Measurements from ENCODE around the gene NDUFC2.

The NDUFC2 gene

DNA sequence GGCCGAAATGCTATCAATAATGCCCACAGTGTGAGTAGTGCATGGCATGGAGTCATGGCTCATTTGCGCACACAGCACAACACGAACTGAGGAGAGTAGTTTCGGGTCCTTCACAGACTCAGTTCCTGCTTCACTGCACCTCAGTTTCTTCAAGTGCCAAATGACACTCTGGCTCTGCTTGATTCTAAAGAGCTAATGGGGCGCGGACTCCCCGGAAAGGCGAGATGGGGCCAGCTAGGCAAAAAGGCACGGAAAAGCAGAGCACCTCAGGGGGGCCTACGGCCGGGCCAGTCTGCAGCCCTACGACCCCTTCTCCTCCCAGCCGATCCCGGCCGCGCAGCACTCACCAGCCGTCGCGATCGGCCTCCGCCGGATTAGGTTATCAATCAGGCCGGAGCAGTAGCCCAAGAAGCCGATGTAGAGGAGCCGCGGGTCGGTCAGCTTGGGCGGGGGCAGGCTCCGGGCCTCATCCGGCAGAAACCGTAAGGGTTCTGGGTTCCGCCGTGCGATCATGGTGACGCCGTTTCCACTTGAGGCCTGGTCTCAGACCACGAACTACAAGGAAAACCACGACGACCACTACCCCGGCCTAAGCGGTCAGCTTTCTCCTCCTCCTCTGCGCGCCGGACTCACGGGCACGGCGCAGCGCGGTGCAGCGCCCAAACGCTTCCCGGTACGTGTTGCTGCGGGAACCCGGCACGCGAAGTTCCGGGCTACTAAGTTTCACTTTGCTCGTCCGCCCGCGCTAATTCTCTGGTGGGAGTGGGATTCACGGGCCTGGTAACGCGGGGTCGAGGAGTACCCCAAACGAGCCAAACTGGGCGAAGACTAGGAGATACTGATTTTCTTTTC is at the start of gene NDUFC2:
Gene NDUFC2, minus strand, starts transcription at position 631 of the 852 bp plus-strand sequence. Its CDS starts 118 bp downstream, at position 513.
- in situ Hi-C loops (cut with MboI; ENCODE audit: low sequenced_read_pairs, unreplicated experiment), result no loop called here
- DNase-seq (ENCODE audit: low spot score), result peak; percentile 87
- TF ChIP-seq, protein P1, sequence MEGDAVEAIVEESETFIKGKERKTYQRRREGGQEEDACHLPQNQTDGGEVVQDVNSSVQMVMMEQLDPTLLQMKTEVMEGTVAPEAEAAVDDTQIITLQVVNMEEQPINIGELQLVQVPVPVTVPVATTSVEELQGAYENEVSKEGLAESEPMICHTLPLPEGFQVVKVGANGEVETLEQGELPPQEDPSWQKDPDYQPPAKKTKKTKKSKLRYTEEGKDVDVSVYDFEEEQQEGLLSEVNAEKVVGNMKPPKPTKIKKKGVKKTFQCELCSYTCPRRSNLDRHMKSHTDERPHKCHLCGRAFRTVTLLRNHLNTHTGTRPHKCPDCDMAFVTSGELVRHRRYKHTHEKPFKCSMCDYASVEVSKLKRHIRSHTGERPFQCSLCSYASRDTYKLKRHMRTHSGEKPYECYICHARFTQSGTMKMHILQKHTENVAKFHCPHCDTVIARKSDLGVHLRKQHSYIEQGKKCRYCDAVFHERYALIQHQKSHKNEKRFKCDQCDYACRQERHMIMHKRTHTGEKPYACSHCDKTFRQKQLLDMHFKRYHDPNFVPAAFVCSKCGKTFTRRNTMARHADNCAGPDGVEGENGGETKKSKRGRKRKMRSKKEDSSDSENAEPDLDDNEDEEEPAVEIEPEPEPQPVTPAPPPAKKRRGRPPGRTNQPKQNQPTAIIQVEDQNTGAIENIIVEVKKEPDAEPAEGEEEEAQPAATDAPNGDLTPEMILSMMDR (IDR thresholded peaks at IDR 0.05; ENCODE audit: borderline replicate concordance, control extremely low read depth, extremely low read depth, insufficient read depth, missing control alignments), result no peak

DNA sequence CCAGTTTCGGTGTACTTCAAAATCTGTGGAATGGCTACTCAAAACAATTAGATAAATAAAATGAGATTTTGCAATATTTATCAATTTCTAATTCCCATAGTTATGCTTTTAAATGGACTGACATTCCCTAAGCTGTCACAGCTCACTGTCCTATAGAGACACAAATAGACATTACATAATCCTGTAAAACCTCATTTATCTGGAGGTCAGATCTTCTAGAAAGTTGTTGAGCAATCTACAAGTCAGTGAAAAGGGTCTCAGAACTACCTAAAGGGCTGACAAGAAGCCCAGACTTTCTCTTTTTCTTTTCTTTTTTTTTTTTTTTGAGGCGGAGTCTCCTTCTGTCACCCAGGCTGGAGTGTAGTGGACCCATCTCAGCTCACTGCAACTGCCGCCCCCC is 47.7 kb upstream of the NDUFC2 start:
- TF ChIP-seq, protein P1 (IDR thresholded peaks at IDR 0.05; ENCODE audit: borderline replicate concordance, control extremely low read depth, extremely low read depth, insufficient read depth, missing control alignments), result no peak

DNA sequence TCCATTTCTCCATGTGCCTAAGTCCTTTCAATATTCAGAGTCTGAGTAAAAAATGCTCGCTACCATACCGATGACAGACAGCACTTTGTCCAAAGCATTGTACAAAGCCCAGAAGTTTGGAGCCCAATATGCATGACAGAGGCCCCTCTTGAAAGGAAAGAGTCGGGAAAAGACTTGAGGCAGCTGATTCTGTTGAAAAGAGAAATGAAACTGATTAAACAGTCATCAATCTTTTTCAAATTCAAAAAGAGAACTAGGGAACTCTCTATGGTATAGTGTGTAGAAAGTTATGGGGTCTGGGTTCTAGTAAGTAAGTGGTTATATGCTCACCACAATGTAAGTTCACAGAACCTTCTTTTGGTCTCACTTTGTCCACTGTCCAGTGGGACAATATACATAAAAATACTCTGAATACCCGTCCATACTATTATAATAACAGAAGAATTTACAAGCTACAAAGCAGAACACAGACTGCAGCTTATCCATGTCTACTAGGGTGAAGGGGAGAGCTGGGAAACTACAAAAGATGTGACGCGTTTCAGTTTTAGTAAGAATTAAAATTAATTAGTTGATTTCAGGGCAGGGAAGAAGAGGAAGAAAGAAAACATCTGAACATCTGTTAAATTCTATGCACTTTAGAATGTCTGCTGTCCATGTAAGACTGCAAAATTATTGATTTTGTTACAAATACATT is 33.1 kb upstream of the NDUFC2 start:
- in situ Hi-C loops (cut with MboI; ENCODE audit: low sequenced_read_pairs, unreplicated experiment), result no loop called here
- TF ChIP-seq, protein P1 (IDR thresholded peaks at IDR 0.05; ENCODE audit: borderline replicate concordance, control extremely low read depth, extremely low read depth, insufficient read depth, missing control alignments), result no peak
- DNase-seq (ENCODE audit: low spot score), result peak; percentile 46

More for the DNA sequence above, 47.7 kb upstream of the NDUFC2 start:
- DNase-seq (ENCODE audit: low spot score), result no peak
- in situ Hi-C loops (cut with MboI; ENCODE audit: low sequenced_read_pairs, unreplicated experiment), result no loop called here

DNA sequence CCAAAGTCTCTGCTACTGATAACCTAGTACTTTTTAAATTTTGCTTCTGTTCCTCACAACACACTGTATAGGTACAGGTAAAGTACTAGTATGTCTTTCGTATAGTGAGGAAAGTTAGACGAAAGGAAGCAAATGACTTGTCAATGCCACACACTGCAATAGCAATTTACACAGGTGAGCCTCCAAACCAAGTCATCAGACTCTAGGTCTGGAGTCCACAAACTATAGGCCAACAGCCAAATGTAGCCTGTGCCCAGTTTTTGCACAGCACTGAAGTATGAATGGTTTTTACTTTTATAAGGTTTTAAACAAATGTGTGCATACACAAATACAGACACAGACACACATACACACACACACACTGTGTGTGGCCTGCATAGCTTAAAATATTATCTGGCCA is 31.6 kb upstream of the NDUFC2 start:
- TF ChIP-seq, protein P1 (IDR thresholded peaks at IDR 0.05; ENCODE audit: borderline replicate concordance, control extremely low read depth, extremely low read depth, insufficient read depth, missing control alignments), result no peak
- in situ Hi-C loops (cut with MboI; ENCODE audit: low sequenced_read_pairs, unreplicated experiment), result no loop called here
- no peak for DNase-seq (ENCODE audit: low spot score)

DNA sequence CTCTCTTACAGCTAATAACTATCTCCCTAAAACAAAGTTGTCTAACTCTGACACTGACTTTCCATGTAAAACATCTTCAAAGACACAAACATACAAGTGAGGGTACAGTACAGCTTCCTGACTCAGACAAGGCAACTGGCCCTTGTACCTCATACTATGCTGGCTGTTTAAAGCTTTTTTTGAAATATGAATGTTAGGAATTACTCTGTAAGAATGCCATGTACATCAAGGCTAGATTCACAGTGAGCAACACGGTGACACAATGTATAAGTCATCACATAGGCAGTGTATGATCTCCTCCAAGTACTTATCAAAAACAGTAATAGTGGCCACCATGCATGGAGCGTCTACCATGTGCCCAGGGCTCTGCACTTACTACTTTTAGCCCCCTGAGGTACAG is 31.2 kb upstream of the NDUFC2 start:
- in situ Hi-C loops (cut with MboI; ENCODE audit: low sequenced_read_pairs, unreplicated experiment), result no loop called here
- TF ChIP-seq, protein P1 (IDR thresholded peaks at IDR 0.05; ENCODE audit: borderline replicate concordance, control extremely low read depth, extremely low read depth, insufficient read depth, missing control alignments), result no peak

DNA sequence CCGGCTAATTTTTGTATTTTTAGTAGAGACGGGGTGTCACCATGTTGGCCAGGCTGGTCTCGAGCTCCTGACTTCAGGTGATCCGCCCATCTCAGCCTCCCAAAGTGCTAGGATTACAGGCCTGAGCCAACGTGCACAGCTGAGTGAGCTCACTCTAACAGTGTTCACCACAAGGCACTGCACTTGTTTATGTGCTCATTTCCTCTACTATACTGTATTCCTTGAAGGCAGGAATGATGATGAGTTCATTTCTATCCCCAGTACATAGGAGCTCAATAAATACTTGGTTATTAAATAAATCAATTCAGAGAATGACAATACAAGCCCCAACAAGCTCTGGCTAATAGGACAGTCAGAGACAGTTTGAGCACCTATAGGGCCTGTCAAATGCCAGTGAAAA is 30.7 kb upstream of the NDUFC2 start:
- DNase-seq (ENCODE audit: low spot score), result no peak
- in situ Hi-C loops (cut with MboI; ENCODE audit: low sequenced_read_pairs, unreplicated experiment), result no loop called here
- TF ChIP-seq, protein P1 (IDR thresholded peaks at IDR 0.05; ENCODE audit: borderline replicate concordance, control extremely low read depth, extremely low read depth, insufficient read depth, missing control alignments), result no peak

More for the DNA sequence above, 31.2 kb upstream of the NDUFC2 start:
- no peak for DNase-seq (ENCODE audit: low spot score)
